SK-N-SH treated with all-trans-retinoic acid at 6 μM for 48 hours (cell line): ENCODE measurements around the gene CISD1.

Experiments
- ATAC-seq: fragments of 200-7000 bp; cut with Tn5 transposase; 3 replicates; pipeline ENCODE4 v1.9.1; 2020; ENCODE audit warnings: mild to moderate bottlenecking, moderate library complexity
- ARNTL ChIP-seq: fragments of 450-650 bp; formaldehyde crosslinking; IDR thresholded peaks from 2 replicates; pipeline ENCODE4 v1.5.0; 2020; ENCODE audit warnings: low read depth, mild to moderate bottlenecking, moderate library complexity, borderline replicate concordance
- BACH2 ChIP-seq: fragments of 250-450 bp; sonication (Bioruptor Pico); IDR thresholded peaks from 2 replicates; pipeline ENCODE4 v1.9.0; 2021; ENCODE audit warnings: mild to moderate bottlenecking, borderline replicate concordance
- CREB5 ChIP-seq: fragments of 250-450 bp; sonication (Bioruptor Pico); IDR thresholded peaks from 2 replicates; pipeline ENCODE4 v1.5.1; 2020; ENCODE audit warnings: low read depth, mild to moderate bottlenecking, moderate library complexity
- CSDC2 ChIP-seq: fragments of 250-450 bp; sonication (Bioruptor Pico); IDR thresholded peaks from 2 replicates; pipeline ENCODE4 v1.5.0; 2020; ENCODE audit warnings: mild to moderate bottlenecking, moderate library complexity
- CSRNP3 ChIP-seq: fragments of 250-450 bp; sonication (Bioruptor Pico); IDR thresholded peaks from 2 replicates; pipeline ENCODE4 v1.5.1; 2021; ENCODE audit warnings: mild to moderate bottlenecking, moderate library complexity
- ESRRG ChIP-seq: fragments of 250-450 bp; sonication (Bioruptor Pico); IDR thresholded peaks from 2 replicates; pipeline ENCODE4 v1.6.1; 2021; ENCODE audit warnings: mild to moderate bottlenecking
- GLIS3 ChIP-seq: fragments of 250-450 bp; sonication (Bioruptor Pico); IDR thresholded peaks from 2 replicates; pipeline ENCODE4 v1.5.0; 2020; ENCODE audit warnings: mild to moderate bottlenecking, moderate library complexity
- ISL1 ChIP-seq: fragments of 250-450 bp; sonication (Bioruptor Pico); IDR thresholded peaks from 2 replicates; pipeline ENCODE4 v2.1.2; 2022; ENCODE audit warnings: mild to moderate bottlenecking, moderate library complexity
- OSR1 ChIP-seq: fragments of 250-450 bp; sonication (Bioruptor Pico); IDR thresholded peaks from 2 replicates; pipeline ENCODE4 v1.8.0; 2022; ENCODE audit warnings: moderate library complexity, mild to moderate bottlenecking, inconsistent platforms
- POU6F1 ChIP-seq: fragments of 250-450 bp; sonication (Bioruptor Pico); IDR thresholded peaks from 2 replicates; pipeline ENCODE4 v1.8.0; 2021; ENCODE audit warnings: low read depth, mild to moderate bottlenecking, moderate library complexity, borderline replicate concordance
- PPARA ChIP-seq: fragments of 250-450 bp; sonication (Bioruptor Pico); IDR thresholded peaks from 2 replicates; pipeline ENCODE4 v1.5.0; 2020; ENCODE audit warnings: mild to moderate bottlenecking, borderline replicate concordance
- RARB ChIP-seq: fragments of 250-450 bp; sonication (Bioruptor Pico); IDR thresholded peaks from 2 replicates; pipeline ENCODE4 v1.8.0; 2021; ENCODE audit warnings: mild to moderate bottlenecking, moderate library complexity
- SNAI2 ChIP-seq: fragments of 250-450 bp; sonication (Bioruptor Pico); IDR thresholded peaks from 2 replicates; pipeline ENCODE4 v1.5.0; 2020; ENCODE audit warnings: mild to moderate bottlenecking, moderate library complexity
- TOX ChIP-seq: fragments of 250-450 bp; sonication (Bioruptor Pico); IDR thresholded peaks from 2 replicates; pipeline ENCODE4 v1.8.0; 2021; ENCODE audit warnings: mild to moderate bottlenecking, moderate library complexity, borderline replicate concordance
- TSHZ2 ChIP-seq: fragments of 250-450 bp; sonication (Bioruptor Pico); IDR thresholded peaks from 2 replicates; pipeline ENCODE4 v1.5.0; 2020; ENCODE audit warnings: mild to moderate bottlenecking, moderate library complexity
- ZC3H10 ChIP-seq: fragments of 250-450 bp; sonication (Bioruptor Pico); IDR thresholded peaks from 2 replicates; pipeline ENCODE4 v1.5.1; 2021; ENCODE audit warnings: mild to moderate bottlenecking, moderate library complexity
- ZFP3 ChIP-seq: fragments of 250-450 bp; sonication (Bioruptor Pico); IDR thresholded peaks from 2 replicates; pipeline ENCODE4 v1.5.0; 2020; ENCODE audit warnings: mild to moderate bottlenecking, moderate library complexity
- ZFP30 ChIP-seq: fragments of 450-650 bp; formaldehyde crosslinking; IDR thresholded peaks from 2 replicates; pipeline ENCODE4 v1.5.0; 2022; ENCODE audit warnings: mild to moderate bottlenecking, moderate library complexity
- ZNF70 ChIP-seq: fragments of 450-650 bp; formaldehyde crosslinking; IDR thresholded peaks from 2 replicates; pipeline ENCODE4 v1.5.0; 2020; ENCODE audit warnings: mild to moderate bottlenecking, moderate library complexity
- ZNF8 ChIP-seq: fragments of 450-650 bp; formaldehyde crosslinking; IDR thresholded peaks from 2 replicates; pipeline ENCODE4 v1.5.0; 2020; ENCODE audit warnings: mild to moderate bottlenecking, moderate library complexity

The CISD1 gene

GRCh38 chr10:58268946-58269781, at the start of gene CISD1:
Gene CISD1 (plus strand): TSS chr10:58269162. CDS start chr10:58269274, 112 bp downstream.
- TF ChIP-seq ARNTL (CRISPR knock-in tag), result no peak
- TF ChIP-seq TSHZ2, result no peak
- no peak for TF ChIP-seq ESRRG (CRISPR knock-in tag)
- no peak for TF ChIP-seq ZFP3
- no peak for TF ChIP-seq RARB (CRISPR knock-in tag)
- TF ChIP-seq CSDC2 (CRISPR knock-in tag), result no peak
- no peak for TF ChIP-seq CSRNP3 (CRISPR knock-in tag)
- no peak for TF ChIP-seq ZNF70 (CRISPR knock-in tag)
- TF ChIP-seq OSR1 (CRISPR knock-in tag), result no peak
- TF ChIP-seq PPARA (CRISPR knock-in tag), result no peak
- TF ChIP-seq TOX (CRISPR knock-in tag), result no peak
- ATAC-seq, result peak; percentile 77

GRCh38 chr10:58219875-58220274, 49.1 kb upstream of the CISD1 start:
- TF ChIP-seq CSDC2 (CRISPR knock-in tag) (no peak), BACH2 (no peak), TSHZ2 (no peak), RARB (CRISPR knock-in tag) (no peak), ARNTL (CRISPR knock-in tag) (no peak), ZNF8 (CRISPR knock-in tag) (no peak), SNAI2 (CRISPR knock-in tag) (no peak)
- ATAC-seq, result no peak

- no peak for ATAC-seq
- TF ChIP-seq ZFP30 (CRISPR knock-in tag), result no peak
- no peak for TF ChIP-seq ARNTL (CRISPR knock-in tag)
- no peak for TF ChIP-seq RARB (CRISPR knock-in tag)
- no peak for TF ChIP-seq ZC3H10 (CRISPR knock-in tag)
- TF ChIP-seq ZNF70 (CRISPR knock-in tag), result no peak
- no peak for TF ChIP-seq GLIS3 (CRISPR knock-in tag)
- TF ChIP-seq, all 23 proteins: peak for 0
Observed at GRCh38 chr10:58220769-58221451, 48.1 kb upstream of the CISD1 start.

- ATAC-seq, result no peak
- TF ChIP-seq ISL1 (CRISPR knock-in tag) (no peak), RARB (CRISPR knock-in tag) (no peak), BACH2 (no peak), PPARA (CRISPR knock-in tag) (no peak), TSHZ2 (no peak), ZFP3 (no peak), ZNF8 (CRISPR knock-in tag) (no peak), CREB5 (CRISPR knock-in tag) (no peak), CSDC2 (CRISPR knock-in tag) (no peak), POU6F1 (no peak), GLIS3 (CRISPR knock-in tag) (no peak), TOX (CRISPR knock-in tag) (no peak), ESRRG (CRISPR knock-in tag) (no peak), ZNF70 (CRISPR knock-in tag) (no peak)
Observed at GRCh38 chr10:58225654-58226053, 43.3 kb upstream of the CISD1 start.
